ENCODE measurements around the gene FAAH2. TPM values are rescaled to one million over a fixed set of nuclear protein-coding genes. Genes with fewer than 3 reads are reported as not detected.

The FAAH2 gene
- total and polyA plus RNA-seq, 9 of the 15 experiments (the other 6 are each of a cell fraction or from before 2014, with no cell fraction given), result 0.07 to 1.1 (median 0.47) TPM

- TF ChIP-seq CUX1 (CRISPR knock-in tag; IDR thresholded peaks at IDR 0.05), result no peak
- no peak for TF ChIP-seq CCAR2 (IDR thresholded peaks at IDR 0.05; ENCODE audit: low read depth, low read length)
- TF ChIP-seq XRCC3 (IDR thresholded peaks at IDR 0.05), result no peak
- TF ChIP-seq, protein P1, sequence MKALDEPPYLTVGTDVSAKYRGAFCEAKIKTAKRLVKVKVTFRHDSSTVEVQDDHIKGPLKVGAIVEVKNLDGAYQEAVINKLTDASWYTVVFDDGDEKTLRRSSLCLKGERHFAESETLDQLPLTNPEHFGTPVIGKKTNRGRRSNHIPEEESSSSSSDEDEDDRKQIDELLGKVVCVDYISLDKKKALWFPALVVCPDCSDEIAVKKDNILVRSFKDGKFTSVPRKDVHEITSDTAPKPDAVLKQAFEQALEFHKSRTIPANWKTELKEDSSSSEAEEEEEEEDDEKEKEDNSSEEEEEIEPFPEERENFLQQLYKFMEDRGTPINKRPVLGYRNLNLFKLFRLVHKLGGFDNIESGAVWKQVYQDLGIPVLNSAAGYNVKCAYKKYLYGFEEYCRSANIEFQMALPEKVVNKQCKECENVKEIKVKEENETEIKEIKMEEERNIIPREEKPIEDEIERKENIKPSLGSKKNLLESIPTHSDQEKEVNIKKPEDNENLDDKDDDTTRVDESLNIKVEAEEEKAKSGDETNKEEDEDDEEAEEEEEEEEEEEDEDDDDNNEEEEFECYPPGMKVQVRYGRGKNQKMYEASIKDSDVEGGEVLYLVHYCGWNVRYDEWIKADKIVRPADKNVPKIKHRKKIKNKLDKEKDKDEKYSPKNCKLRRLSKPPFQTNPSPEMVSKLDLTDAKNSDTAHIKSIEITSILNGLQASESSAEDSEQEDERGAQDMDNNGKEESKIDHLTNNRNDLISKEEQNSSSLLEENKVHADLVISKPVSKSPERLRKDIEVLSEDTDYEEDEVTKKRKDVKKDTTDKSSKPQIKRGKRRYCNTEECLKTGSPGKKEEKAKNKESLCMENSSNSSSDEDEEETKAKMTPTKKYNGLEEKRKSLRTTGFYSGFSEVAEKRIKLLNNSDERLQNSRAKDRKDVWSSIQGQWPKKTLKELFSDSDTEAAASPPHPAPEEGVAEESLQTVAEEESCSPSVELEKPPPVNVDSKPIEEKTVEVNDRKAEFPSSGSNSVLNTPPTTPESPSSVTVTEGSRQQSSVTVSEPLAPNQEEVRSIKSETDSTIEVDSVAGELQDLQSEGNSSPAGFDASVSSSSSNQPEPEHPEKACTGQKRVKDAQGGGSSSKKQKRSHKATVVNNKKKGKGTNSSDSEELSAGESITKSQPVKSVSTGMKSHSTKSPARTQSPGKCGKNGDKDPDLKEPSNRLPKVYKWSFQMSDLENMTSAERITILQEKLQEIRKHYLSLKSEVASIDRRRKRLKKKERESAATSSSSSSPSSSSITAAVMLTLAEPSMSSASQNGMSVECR (CRISPR knock-in tag; IDR thresholded peaks at IDR 0.05), result no peak
- no peak for TF ChIP-seq NBN (IDR thresholded peaks at IDR 0.05; ENCODE audit: low read depth)
- TF ChIP-seq ZNF407 (IDR thresholded peaks at IDR 0.05; ENCODE audit: low read depth), result no peak
- no peak for TF ChIP-seq USF2 (CRISPR knock-in tag; IDR thresholded peaks at IDR 0.05)
These were observed 42.5 kb downstream of the FAAH2 start (continued) for GRCh38 chrX:57329008-57329407.

Data from K562 (cell line).